ENCODE measurements around the gene OSBP. TPM values are rescaled to one million over a fixed set of nuclear protein-coding genes. Genes with fewer than 3 reads are reported as not detected.

Gene OSBP
- total and polyA plus RNA-seq, 9 of the 15 experiments (the other 6 are each of a cell fraction or from before 2014, with no cell fraction given): 11.7 to 49.0 (median 28.7) TPM

DNA sequence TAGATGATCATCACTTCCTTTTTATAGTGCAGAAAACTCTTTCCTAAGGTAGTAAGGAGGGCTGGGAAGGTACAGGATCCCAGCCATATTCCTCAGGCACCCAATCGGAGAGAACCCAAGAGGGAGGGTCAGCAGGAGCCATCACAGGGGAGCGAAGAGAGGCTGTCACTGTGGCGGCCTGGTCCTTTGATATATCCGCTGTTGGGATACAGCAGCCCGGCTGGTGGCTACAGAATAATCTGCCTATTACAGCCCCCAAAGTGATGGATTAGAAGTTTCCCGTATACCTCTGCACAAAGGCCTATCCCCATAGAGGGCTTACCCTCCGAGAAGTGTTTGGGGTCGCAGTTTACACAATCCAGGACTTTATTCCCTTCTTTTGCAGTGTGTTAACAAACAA lies 55.7 kb downstream of the OSBP start:
- in situ Hi-C loops (cut with MboI): no loop called here
- Histone ChIP-seq H3K9ac (ENCODE audit: insufficient read depth in 1 of 2, low read depth in 2 of 2, low read length in 2 of 2) (peak overlapping the region; percentile 75 to 90; a peak in 3 of 4 replicates), H3K27ac (ENCODE audit: extremely low read depth, low read depth, low read length) (peak overlapping the region; percentile 61), H3K4me1 (replicated peaks in 1 of 2; ENCODE audit: control insufficient read depth in 2 of 2, insufficient read depth in 2 of 2, low read length in 2 of 2) (peaks cover 13 to 30% of the 10 kb centered on the region in 2 experiments), H3K79me2 (ENCODE audit: control insufficient read depth, insufficient read depth, low read length) (no peaks in the 10 kb centered on the region; the same call in 2 of the 3 replicates), H3K9me3 (replicated peaks; ENCODE audit: control insufficient read depth, insufficient read depth, low read depth, low read length) (no peaks in the 10 kb centered on the region; the same call in 1 of the 2 replicates), H3K9me1 (ENCODE audit: control insufficient read depth, insufficient read depth, low read length) (no peaks in the 10 kb centered on the region), H3K4me2 (ENCODE audit: insufficient read depth, low read length) (peak overlapping the region; percentile 96), H2AFZ (ENCODE audit: low read depth, low read length) (peak overlapping the region; percentile 85), H4K20me1 (replicated peaks; ENCODE audit: control insufficient read depth, insufficient read depth, low read length) (no peaks in the 10 kb centered on the region), H3K27me3 (ENCODE audit: control insufficient read depth in 2 of 2, insufficient read depth in 2 of 2, low read length in 2 of 2) (no peaks in the 10 kb centered on the region), H3K36me3 (ENCODE audit: control insufficient read depth, insufficient read depth, low read length) (no peaks in the 10 kb centered on the region), H3K4me3 (peak overlapping the region; percentile 60)
- 19% methylated on average over 8 of the region's 8 CpGs for WGBS (ENCODE audit: insufficient coverage, low coverage, missing lambda C conversion rate)
- peak; percentile 3 for ATAC-seq
- BruUV-seq (replicated peaks): no TSS peak
- peak in 1 of 4 experiments; percentile 38 for DNase-seq (ENCODE audit: extremely low read depth in 1 of 4, low spot score in 3 of 4)
- intact Hi-C loops (cut with micrococcal nuclease): loop anchor here (2.0 kb wide), 1 partner anchor 57 kb away; no protein-coding TSS in a partner anchor
- no peak for FAIRE-seq
- TF ChIP-seq RNF2 (IDR thresholded peaks at IDR 0.05) (no peak), ZNF644 (tag; IDR thresholded peaks at IDR 0.05; ENCODE audit: low read depth) (no peak), KLF10 (CRISPR knock-in tag; IDR thresholded peaks at IDR 0.05) (no peak), ZNF75A (CRISPR knock-in tag; IDR thresholded peaks at IDR 0.05) (no peak), SMARCA5 (IDR thresholded peaks at IDR 0.05) (no peak), ZNF766 (CRISPR knock-in tag; conservative IDR thresholded peaks at IDR 0.05) (no peak)
- TF ChIP-seq, protein P1, sequence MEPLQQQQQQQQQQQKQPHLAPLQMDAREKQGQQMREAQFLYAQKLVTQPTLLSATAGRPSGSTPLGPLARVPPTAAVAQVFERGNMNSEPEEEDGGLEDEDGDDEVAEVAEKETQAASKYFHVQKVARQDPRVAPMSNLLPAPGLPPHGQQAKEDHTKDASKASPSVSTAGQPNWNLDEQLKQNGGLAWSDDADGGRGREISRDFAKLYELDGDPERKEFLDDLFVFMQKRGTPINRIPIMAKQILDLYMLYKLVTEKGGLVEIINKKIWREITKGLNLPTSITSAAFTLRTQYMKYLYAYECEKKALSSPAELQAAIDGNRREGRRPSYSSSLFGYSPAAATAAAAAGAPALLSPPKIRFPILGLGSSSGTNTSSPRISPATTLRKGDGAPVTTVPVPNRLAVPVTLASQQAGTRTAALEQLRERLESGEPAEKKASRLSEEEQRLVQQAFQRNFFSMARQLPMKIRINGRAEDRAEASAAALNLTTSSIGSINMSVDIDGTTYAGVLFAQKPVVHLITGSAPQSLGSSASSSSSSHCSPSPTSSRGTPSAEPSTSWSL (CRISPR knock-in tag; IDR thresholded peaks at IDR 0.05; ENCODE audit: borderline replicate concordance): 0 out of 2 replicates have a peak, but pooled peaks have one; percentile 16
- POLR2A ChIA-PET: interaction anchor here (0.7 to 5.9 kb wide), 3 partner anchors 10 to 44 kb away, joined by 3 to 69 read pairs (median 3); no protein-coding TSS in a partner anchor
- CTCF ChIA-PET (ENCODE audit: low intra/inter-chr PET ratio): no interaction called here

Data from K562 (cell line).